Endothelial cell of umbilical vein (primary cell): Measurements from ENCODE around the gene SERPINA6. TPM values are rescaled to one million over a fixed set of nuclear protein-coding genes. Genes with fewer than 3 reads are reported as not detected.

Source experiments
- BruUV-seq: library from RNA; stranded (reverse); fragments of 400-500 nt; replicated peaks from 2 replicates; lab custom pipeline; 2021; lab: Mats Ljungman, UMichigan
- CTCF ChIA-PET: fragments of 300-600, 350-600 bp; sonication (Branson Sonifier 250); formaldehyde crosslinking; loops from one replicate; lab custom pipeline; 2021; ENCODE audit warnings: antibody characterized with exemption, inconsistent platforms; lab: Charles Lee
- POLR2A ChIA-PET: fragments of 300-600, 350-600 bp; sonication (Branson Sonifier 250); formaldehyde crosslinking; loops from one replicate; lab custom pipeline; 2021; ENCODE audit warnings: antibody characterized with exemption, inconsistent platforms; lab: Charles Lee
- DNase-seq: peaks from one replicate; pipeline ENCODE4 v3.0.0-alpha.2; 2011; ENCODE audit warnings: low read depth, low spot score
- FAIRE-seq: peaks from 2 replicates; lab custom pipeline; 2011; peaks lifted over from hg19 to GRCh38; lab: Jason Lieb, UNC
- H2AFZ ChIP-seq: 2 replicates; pipeline ENCODE4 v1.6.0; 2012; ENCODE audit warnings: low read depth, low read length, control low read depth, inconsistent platforms
- H3K27ac ChIP-seq: 2 replicates; pipeline ENCODE4 v1.5.1; 2011; ENCODE audit warnings: low read depth, mild to moderate bottlenecking, control low read depth, low read length, moderate library complexity; ENCODE audit not compliant: insufficient read depth
- H3K27me3 ChIP-seq, 2 experiments: 2 replicates each; pipeline versions ENCODE4 v1.6.0 to v1.6.1; 2011; ENCODE audit warnings: low read length in 2 of 2, mixed read lengths in 1 of 2; ENCODE audit not compliant: control insufficient read depth in 2 of 2, insufficient read depth in 2 of 2
- H3K36me3 ChIP-seq, 2 experiments: 2 replicates in 1 of 2; 3 replicates in 1 of 2; pipeline ENCODE4 v1.5.1; 2011; ENCODE audit warnings: low read length in 2 of 2, mild to moderate bottlenecking in 1 of 2, moderate library complexity in 1 of 2; ENCODE audit not compliant: control insufficient read depth in 2 of 2, insufficient read depth in 2 of 2; ENCODE audit errors: extremely low read depth in 1 of 2
- H3K4me1 ChIP-seq: 3 replicates; pipeline ENCODE4 v1.5.1; 2011; ENCODE audit warnings: mild to moderate bottlenecking, low read length; ENCODE audit not compliant: control insufficient read depth, insufficient read depth; ENCODE audit errors: extremely low read depth
- H3K4me2 ChIP-seq: 2 replicates; pipeline ENCODE4 v1.6.1; 2011; ENCODE audit warnings: low read length, control low read depth, mixed read lengths; ENCODE audit not compliant: insufficient read depth
- H3K4me3 ChIP-seq, 3 experiments: fragments of 200-600 bp in 1 of 3; sonication (generic), shearing (Covaris generic) in 1 of 3; replicated peaks in 1 of 3; 2 replicates each; pipeline ENCODE4 v1.5.1; 2011 to 2016; ENCODE audit warnings: control low read depth in 3 of 3, low read length in 3 of 3, mild to moderate bottlenecking in 2 of 3, inconsistent platforms in 1 of 3, low read depth in 1 of 3, moderate library complexity in 1 of 3; ENCODE audit not compliant: insufficient read depth in 1 of 3
- H3K79me2 ChIP-seq: 2 replicates; pipeline ENCODE4 v1.6.0; 2012; ENCODE audit warnings: low read length, inconsistent platforms; ENCODE audit not compliant: control insufficient read depth, insufficient read depth
- H3K9ac ChIP-seq: replicated peaks from 2 replicates; pipeline ENCODE3; 2011; ENCODE audit warnings: low read length, control low read depth; ENCODE audit not compliant: insufficient read depth; ENCODE audit errors: extremely low read depth
- H3K9me1 ChIP-seq: replicated peaks from 3 replicates; pipeline ENCODE4 v1.6.0; 2011; ENCODE audit warnings: mild to moderate bottlenecking, low read length; ENCODE audit not compliant: control insufficient read depth, insufficient read depth; ENCODE audit errors: extremely low read depth
- H3K9me3 ChIP-seq: replicated peaks from 2 replicates; pipeline ENCODE4 v1.5.1; 2012; ENCODE audit warnings: low read length, inconsistent platforms; ENCODE audit not compliant: control insufficient read depth, insufficient read depth
- H4K20me1 ChIP-seq: replicated peaks from 2 replicates; pipeline ENCODE3; 2011; ENCODE audit warnings: mild to moderate bottlenecking, low read length; ENCODE audit not compliant: control insufficient read depth, insufficient read depth; ENCODE audit errors: extremely low read depth
- EZH2 ChIP-seq: IDR thresholded peaks from 2 replicates; pipeline ENCODE4 v1.6.1; 2012; ENCODE audit warnings: borderline replicate concordance, low read depth, mild to moderate bottlenecking, moderate library complexity, low read length, inconsistent platforms; ENCODE audit not compliant: severe bottlenecking
- FOS ChIP-seq: IDR thresholded peaks from 2 replicates; pipeline ENCODE4 v1.6.1; 2011; ENCODE audit warnings: mild to moderate bottlenecking, low read length, moderate library complexity, borderline replicate concordance; ENCODE audit not compliant: insufficient read depth
- GATA2 ChIP-seq: IDR thresholded peaks from 2 replicates; pipeline ENCODE4 v1.7.0; 2011; ENCODE audit warnings: low read depth, mild to moderate bottlenecking, moderate library complexity, mixed read lengths, low read length; ENCODE audit not compliant: insufficient read length, insufficient read depth
- JUN ChIP-seq: IDR thresholded peaks from 2 replicates; pipeline ENCODE4 v1.6.1; 2011; ENCODE audit warnings: borderline replicate concordance, low read depth; ENCODE audit not compliant: insufficient read length, insufficient read depth
- MYC ChIP-seq: IDR thresholded peaks from one replicate; pipeline ENCODE4 v1.6.1; 2011; ENCODE audit warnings: mild to moderate bottlenecking, low read depth, low read length
- POLR2A ChIP-seq: IDR thresholded peaks from 2 replicates; pipeline ENCODE4 v1.6.1; 2012; ENCODE audit warnings: low read depth, mild to moderate bottlenecking, control low read depth, low read length
- POLR2AphosphoS5 ChIP-seq: IDR thresholded peaks from 2 replicates; pipeline ENCODE4 v1.6.1; 2012; ENCODE audit warnings: low read depth, mild to moderate bottlenecking, control low read depth, low read length, moderate library complexity; ENCODE audit not compliant: insufficient read depth
- dilution Hi-C: fragments of 300-500 bp; cut with MboI; formaldehyde crosslinking; loops from one replicate; pipeline ENCODE4 v1.15.0; 2019; ENCODE audit warnings: low sequenced_read_pairs; ENCODE audit not compliant: extremely low pct_ligation_motif_present
- intact Hi-C: fragments of 100-400 bp; cut with micrococcal nuclease; formaldehyde crosslinking; loops from one replicate; pipeline ENCODE4 v1.10.0; 2022
- polyA plus RNA-seq, 4 experiments: library from polyadenylated mRNA; depleted of rRNA in 3 of 4; stranded (reverse) in 3 of 4; unstranded in 1 of 4; fragments of >200 nt; gene quantifications; 2 replicates each; pipeline versions ENCODE4 v1.2.1 to v1.2.3, GENCODE V29; 2011 to 2012; ENCODE audit warnings: missing spikeins in 1 of 4
- total RNA-seq: library from RNA; stranded (reverse); gene quantifications from 2 replicates; pipeline ENCODE4 v1.2.3, GENCODE V29; 2021
- TF ChIP-seq, protein P1 (sequence below), 2 donors: IDR thresholded peaks; 1 replicate in 1 of 2; 2 replicates in 1 of 2; pipeline ENCODE4 v1.5.1; 2011; ENCODE audit warnings: low read length in 2 of 2, mild to moderate bottlenecking in 2 of 2, moderate library complexity in 2 of 2, control low read depth in 1 of 2, inconsistent platforms in 1 of 2, low read depth in 1 of 2; ENCODE audit not compliant: insufficient read depth in 1 of 2; ENCODE audit errors: extremely low read depth in 1 of 2
- TF ChIP-seq, protein P2 (sequence below): IDR thresholded peaks from 2 replicates; pipeline ENCODE4 v1.6.1; 2011; ENCODE audit not compliant: insufficient read depth, insufficient read length

SERPINA6 gene
- total and polyA plus RNA-seq, 2 donors (not counting 3 experiments of a cell fraction or from before 2014, with no cell fraction given) = not detected

DNA sequence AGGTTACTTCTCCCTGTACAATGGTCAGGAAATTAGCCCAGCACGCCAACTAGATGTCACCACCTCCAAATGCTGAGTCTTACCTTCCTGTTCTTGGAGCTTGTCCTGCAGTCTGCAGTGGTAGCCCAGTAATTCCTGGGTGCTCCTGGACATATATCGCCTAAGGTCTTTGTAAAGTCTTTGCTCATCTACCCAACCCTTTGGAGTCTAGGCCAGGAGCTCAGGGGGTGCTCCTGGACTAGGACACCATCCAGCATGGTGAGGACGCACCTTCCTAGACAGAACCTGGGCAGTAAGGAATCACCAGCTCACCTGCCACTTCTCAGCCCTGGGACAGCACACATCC lies 30.6 kb downstream of the SERPINA6 start:
- Histone ChIP-seq H3K4me2 (no peak overlapping the region), H3K4me3 (no peak overlapping the region), H3K9ac (no peak overlapping the region), H3K4me1 (no peaks in the 10 kb centered on the region), H3K36me3 (no peaks in the 10 kb centered on the region), H3K27ac (no peak overlapping the region), H4K20me1 (no peaks in the 10 kb centered on the region), H3K9me1 (no peaks in the 10 kb centered on the region), H3K27me3 (no peaks in the 10 kb centered on the region), H2AFZ (no peak overlapping the region), H3K79me2 (no peaks in the 10 kb centered on the region), H3K9me3 (no peaks in the 10 kb centered on the region)
- dilution Hi-C loops = no loop called here
- no peak for TF ChIP-seq EZH2
- TF ChIP-seq POLR2A = no peak
- no peak for TF ChIP-seq JUN
- no peak for TF ChIP-seq POLR2AphosphoS5
- ChIA-PET POLR2A (no interaction called here), CTCF (no interaction called here)
- intact Hi-C loops = no loop called here
- no TSS peak for BruUV-seq
- DNase-seq (no peak), FAIRE-seq (no peak)

DNA sequence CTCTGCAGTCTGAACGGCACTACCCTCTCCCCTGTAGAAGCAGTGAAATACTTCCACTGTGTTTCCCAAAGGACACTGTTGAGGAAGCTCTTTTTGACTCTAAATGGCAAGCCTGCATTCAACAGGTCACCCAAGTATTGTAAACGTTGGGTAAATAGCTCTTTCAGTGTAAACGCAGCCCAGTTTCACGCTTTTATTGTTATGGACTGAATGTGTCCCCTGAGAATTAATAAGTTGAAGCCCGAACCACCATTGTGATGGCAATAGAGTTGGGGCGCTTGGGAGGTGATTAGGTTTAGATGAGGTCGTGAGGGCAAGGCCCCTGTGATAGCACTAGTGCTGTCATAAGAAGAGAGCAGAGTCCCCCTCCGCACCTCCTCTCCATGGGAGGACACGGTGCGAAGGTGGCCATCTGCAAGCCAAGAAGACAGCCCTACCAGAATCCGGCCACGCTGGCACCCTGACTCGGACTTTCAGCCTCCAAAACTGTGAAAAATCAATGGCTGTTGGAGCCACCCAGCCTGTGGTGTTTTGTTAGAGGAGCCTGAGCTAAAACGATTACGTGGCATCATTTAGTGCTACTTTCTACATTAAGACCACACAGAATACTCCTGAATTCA lies 31.1 kb downstream of the SERPINA6 start:
- BruUV-seq = no TSS peak
- Histone ChIP-seq H3K27ac (no peak overlapping the region), H3K36me3 (no peaks in the 10 kb centered on the region), H3K4me3 (no peak overlapping the region), H3K9me1 (no peaks in the 10 kb centered on the region), H4K20me1 (no peaks in the 10 kb centered on the region), H3K9me3 (no peaks in the 10 kb centered on the region), H2AFZ (no peak overlapping the region), H3K4me2 (no peak overlapping the region), H3K27me3 (no peaks in the 10 kb centered on the region), H3K9ac (no peak overlapping the region), H3K4me1 (no peaks in the 10 kb centered on the region), H3K79me2 (no peaks in the 10 kb centered on the region)
- intact Hi-C loops (no loop called here), dilution Hi-C loops (no loop called here)
- ChIA-PET POLR2A (no interaction called here), CTCF (no interaction called here)
- TF ChIP-seq, protein P1, sequence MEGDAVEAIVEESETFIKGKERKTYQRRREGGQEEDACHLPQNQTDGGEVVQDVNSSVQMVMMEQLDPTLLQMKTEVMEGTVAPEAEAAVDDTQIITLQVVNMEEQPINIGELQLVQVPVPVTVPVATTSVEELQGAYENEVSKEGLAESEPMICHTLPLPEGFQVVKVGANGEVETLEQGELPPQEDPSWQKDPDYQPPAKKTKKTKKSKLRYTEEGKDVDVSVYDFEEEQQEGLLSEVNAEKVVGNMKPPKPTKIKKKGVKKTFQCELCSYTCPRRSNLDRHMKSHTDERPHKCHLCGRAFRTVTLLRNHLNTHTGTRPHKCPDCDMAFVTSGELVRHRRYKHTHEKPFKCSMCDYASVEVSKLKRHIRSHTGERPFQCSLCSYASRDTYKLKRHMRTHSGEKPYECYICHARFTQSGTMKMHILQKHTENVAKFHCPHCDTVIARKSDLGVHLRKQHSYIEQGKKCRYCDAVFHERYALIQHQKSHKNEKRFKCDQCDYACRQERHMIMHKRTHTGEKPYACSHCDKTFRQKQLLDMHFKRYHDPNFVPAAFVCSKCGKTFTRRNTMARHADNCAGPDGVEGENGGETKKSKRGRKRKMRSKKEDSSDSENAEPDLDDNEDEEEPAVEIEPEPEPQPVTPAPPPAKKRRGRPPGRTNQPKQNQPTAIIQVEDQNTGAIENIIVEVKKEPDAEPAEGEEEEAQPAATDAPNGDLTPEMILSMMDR (IDR thresholded peaks at IDR 0.05; ENCODE audit: extremely low read depth in 1 of 2, insufficient read depth in 1 of 2, low read depth in 1 of 2, low read length in 2 of 2) = no peak
- TF ChIP-seq EZH2 = no peak
- TF ChIP-seq MYC = no peak
- TF ChIP-seq POLR2A = no peak
- TF ChIP-seq FOS = no peak
- TF ChIP-seq, protein P2, sequence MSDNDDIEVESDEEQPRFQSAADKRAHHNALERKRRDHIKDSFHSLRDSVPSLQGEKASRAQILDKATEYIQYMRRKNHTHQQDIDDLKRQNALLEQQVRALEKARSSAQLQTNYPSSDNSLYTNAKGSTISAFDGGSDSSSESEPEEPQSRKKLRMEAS = no peak
- TF ChIP-seq POLR2AphosphoS5 = no peak
- TF ChIP-seq GATA2 = no peak
- no peak for FAIRE-seq
- no peak for DNase-seq
